GM12878 (cell line): ENCODE results near the gene ESPL1. TPM values are rescaled to one million over a fixed set of nuclear protein-coding genes. Genes with fewer than 3 reads are reported as not detected.

Experiments
- ATAC-seq: fragments of 200-7000 bp; cut with Tn5 transposase; 3 replicates; pipeline ENCODE4 v1.9.1; 2020; ENCODE audit warnings: mild to moderate bottlenecking, moderate library complexity
- BruUV-seq: library from RNA; stranded (reverse); fragments of 400-500 nt; replicated peaks from 2 replicates; lab custom pipeline; 2021; lab: Mats Ljungman, UMichigan
- CTCF ChIA-PET: fragments of 300-600 bp; sonication (Branson Sonifier 250); formaldehyde crosslinking; extraction: SDS; loops from one replicate; lab custom pipeline; 2021; ENCODE audit warnings: inconsistent platforms; lab: Yijun Ruan, JAX
- POLR2A ChIA-PET: fragments of 350-600 bp; formaldehyde crosslinking; extraction: SDS; loops from one replicate; lab custom pipeline; 2021; ENCODE audit warnings: inconsistent platforms; lab: Charles Lee
- RAD21 ChIA-PET: fragments of 300-600 bp; sonication (Branson Sonifier 250); formaldehyde crosslinking; loops from one replicate; lab custom pipeline; 2023; ENCODE audit warnings: antibody characterized with exemption; ENCODE audit not compliant: unreplicated experiment; lab: Charles Lee
- SMC1A ChIA-PET: fragments of 300-600 bp; sonication (Branson Sonifier 250); formaldehyde crosslinking; loops from one replicate; lab custom pipeline; 2023; ENCODE audit not compliant: unreplicated experiment, uncharacterized antibody; lab: Charles Lee
- DNase-seq: peaks from one replicate; pipeline ENCODE4 v3.0.0-alpha.2; 2011; ENCODE audit warnings: low read depth, low spot score
- FAIRE-seq: peaks from 3 replicates; lab custom pipeline; 2011; peaks lifted over from hg19 to GRCh38; lab: Jason Lieb, UNC
- H2AFZ ChIP-seq: 2 replicates; pipeline ENCODE4 v1.6.0; 2011; ENCODE audit warnings: low read depth, low read length, control low read depth; ENCODE audit not compliant: control insufficient read depth
- H3K27ac ChIP-seq: 2 replicates; pipeline ENCODE4 v1.5.1; 2011; ENCODE audit warnings: control low read depth; ENCODE audit not compliant: control insufficient read depth, insufficient read depth
- H3K27me3 ChIP-seq, 2 experiments: replicated peaks in 1 of 2; 2 replicates each; pipeline versions ENCODE4 v1.6.0 to v1.6.1; 2011; ENCODE audit warnings: low read length in 1 of 2; ENCODE audit not compliant: control insufficient read depth in 2 of 2, insufficient read depth in 2 of 2
- H3K36me3 ChIP-seq, 2 experiments: 2 replicates each; pipeline ENCODE4 v1.5.1; 2011; ENCODE audit warnings: low read length in 1 of 2; ENCODE audit not compliant: control insufficient read depth in 2 of 2, insufficient read depth in 2 of 2
- H3K4me1 ChIP-seq: 2 replicates; pipeline ENCODE4 v1.6.1; 2011; ENCODE audit warnings: mild to moderate bottlenecking, low read length, moderate library complexity, mixed read lengths; ENCODE audit not compliant: control insufficient read depth, insufficient read depth
- H3K4me2 ChIP-seq: 2 replicates; pipeline ENCODE4 v1.6.0; 2011; ENCODE audit warnings: control low read depth; ENCODE audit not compliant: control insufficient read depth, insufficient read depth
- H3K4me3 ChIP-seq: fragments of 200-600 bp; sonication (generic); 2 replicates; pipeline ENCODE4 v1.5.1; 2016
- H3K79me2 ChIP-seq: 2 replicates; pipeline ENCODE4 v1.6.0; 2011; ENCODE audit warnings: low read length; ENCODE audit not compliant: control insufficient read depth, insufficient read depth
- H3K9ac ChIP-seq: 2 replicates; pipeline ENCODE4 v1.8.0; 2011; ENCODE audit warnings: low read length, control low read depth, mixed read lengths; ENCODE audit not compliant: control insufficient read depth, insufficient read depth
- H3K9me3 ChIP-seq: replicated peaks from 3 replicates; pipeline ENCODE4 v1.5.1; 2011; ENCODE audit warnings: mild to moderate bottlenecking, low read length; ENCODE audit not compliant: control insufficient read depth, insufficient read depth
- H4K20me1 ChIP-seq: 2 replicates; pipeline ENCODE4 v1.6.0; 2011; ENCODE audit not compliant: control insufficient read depth, insufficient read depth
- CBX5 ChIP-seq: sonication (generic); IDR thresholded peaks from 2 replicates; pipeline ENCODE4 v1.6.1; 2016; ENCODE audit warnings: low read depth, moderate library complexity, mild to moderate bottlenecking, inconsistent platforms
- CHD2 ChIP-seq: IDR thresholded peaks from 2 replicates; pipeline ENCODE4 v1.6.1; 2011; ENCODE audit warnings: low read depth, low read length, improper control_type of control experiment, borderline replicate concordance
- CREB1 ChIP-seq: IDR thresholded peaks from 2 replicates; pipeline ENCODE4 v1.6.1; 2012; ENCODE audit warnings: low read depth, mild to moderate bottlenecking, inconsistent platforms
- CREM ChIP-seq: IDR thresholded peaks from 2 replicates; pipeline ENCODE4 v1.6.1; 2014; ENCODE audit warnings: antibody characterized with exemption, low read depth
- GATAD2B ChIP-seq: fragments of 450-650 bp; conservative IDR thresholded peaks from 2 replicates; pipeline ENCODE4 v1.6.1; 2017; ENCODE audit warnings: low read depth, mild to moderate bottlenecking, moderate library complexity
- KLF5 ChIP-seq: fragments of 450-650 bp; IDR thresholded peaks from 2 replicates; pipeline ENCODE4 v1.6.1; 2014; ENCODE audit warnings: mild to moderate bottlenecking; ENCODE audit not compliant: partially characterized antibody
- MYC ChIP-seq: IDR thresholded peaks from 2 replicates; pipeline ENCODE4 v1.6.1; 2011; ENCODE audit warnings: mild to moderate bottlenecking, low read length, moderate library complexity, inconsistent platforms; ENCODE audit not compliant: insufficient read depth, insufficient replicate concordance, insufficient read length, severe bottlenecking
- NBN ChIP-seq: fragments of 450-650 bp; IDR thresholded peaks from 2 replicates; pipeline ENCODE4 v1.6.1; 2016
- POU2F2 ChIP-seq: IDR thresholded peaks from 3 replicates; pipeline ENCODE4 v1.6.1; 2011; ENCODE audit warnings: low read depth, mild to moderate bottlenecking, low read length, borderline replicate concordance
- SMARCA5 ChIP-seq: fragments of 450-650 bp; IDR thresholded peaks from 2 replicates; pipeline ENCODE4 v1.6.1; 2017; ENCODE audit warnings: mild to moderate bottlenecking
- SREBF1 ChIP-seq: IDR thresholded peaks from 2 replicates; pipeline ENCODE4 v1.6.1; 2012; ENCODE audit warnings: mild to moderate bottlenecking, low read length
- WGBS: methylation state at CpG from one replicate; pipeline ENCODE4 v1.1.6; 2016; ENCODE audit warnings: low lambda C conversion rate; ENCODE audit not compliant: insufficient replicate concordance, insufficient coverage; ENCODE audit errors: missing lambda C conversion rate; 5-methylcytosine and 5-hydroxymethylcytosine counted together
- in situ Hi-C: fragments of 300-500 bp; cut with MboI; formaldehyde crosslinking; loops from 9 replicates; pipeline ENCODE4 v1.14.3; 2018; ENCODE audit warnings: mixed read lengths
- intact Hi-C: fragments of 100-400 bp; cut with micrococcal nuclease; formaldehyde crosslinking; loops from one replicate; pipeline ENCODE4 v1.14.2; 2022; ENCODE audit not compliant: unreplicated experiment
- polyA plus RNA-seq, 11 experiments: library from polyadenylated mRNA; depleted of rRNA in 4 of 11; unstranded in 6 of 11; stranded (reverse) in 5 of 11; fragments of >200 nt; fragmentation: Nextera tagmentation in 4 of 11; fragmentation: Illumina TruSeq in 1 of 11; extraction: Ambion mirVana in 4 of 11; extraction: Trizol in 1 of 11; gene quantifications; 1 replicate in 1 of 11; 2 replicates in 10 of 11; pipeline versions ENCODE4 v1.2.1 to v1.2.3, GENCODE V29; 2011 to 2016; ENCODE audit warnings: inconsistent platforms in 2 of 11, missing spikeins in 2 of 11, low read depth in 1 of 11
- total RNA-seq, 4 experiments: library from RNA; depleted of rRNA in 3 of 4; stranded (reverse); fragments of >200 nt in 3 of 4; fragmentation: Illumina TruSeq in 1 of 4; extraction: Trizol in 1 of 4; gene quantifications; 2 replicates each; pipeline versions ENCODE4 v1.2.1 to v1.2.3, GENCODE V29; 2013 to 2021
- TF ChIP-seq, protein P1 (sequence below): IDR thresholded peaks from 2 replicates; pipeline ENCODE4 v1.6.1; 2012; ENCODE audit warnings: improper control_type of control experiment, low read depth, low read length; ENCODE audit not compliant: insufficient replicate concordance

ESPL1 gene
- total and polyA plus RNA-seq, 10 of the 15 experiments (the other 5 are each of a cell fraction or from before 2014, with no cell fraction given): 2.1 to 61.9 (median 21.2) TPM

DNA sequence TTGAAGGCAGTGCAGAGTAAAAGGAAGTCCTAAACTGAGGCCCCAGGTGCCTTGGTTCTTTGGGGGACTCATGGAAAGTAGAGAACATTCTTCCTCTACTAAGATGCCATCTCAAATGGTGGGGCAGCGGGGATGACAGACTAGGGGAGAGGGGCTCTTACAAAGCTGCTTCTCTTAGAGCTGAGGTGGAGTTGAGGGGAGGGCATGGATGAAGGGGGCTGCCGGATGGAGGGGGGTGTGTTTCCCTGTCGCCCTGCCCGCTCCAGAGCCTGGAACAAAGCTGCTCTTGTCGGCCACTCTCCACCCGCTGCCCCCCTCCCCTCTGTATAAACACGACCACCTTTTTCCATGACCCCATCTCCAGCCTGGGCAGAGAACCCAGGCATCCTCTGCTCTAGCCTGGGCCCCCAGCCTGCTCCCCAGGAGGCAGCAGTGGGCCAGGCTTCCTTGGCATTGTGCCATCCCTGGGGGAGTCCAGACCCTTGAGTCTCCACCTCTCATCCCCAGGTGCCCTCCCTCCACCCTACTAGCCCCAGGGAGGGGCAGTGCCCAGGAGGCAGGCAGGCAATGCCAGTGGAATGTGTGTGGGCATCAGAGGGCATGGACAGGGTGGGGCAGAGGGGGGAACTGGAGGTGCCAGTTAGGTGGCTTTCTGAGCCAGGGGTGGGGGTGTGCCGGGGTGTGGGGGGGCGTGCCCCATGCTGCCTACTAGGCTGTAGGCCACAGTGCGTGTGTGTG lies 37.8 kb upstream of the ESPL1 start (continued):
- TF ChIP-seq, protein P1, sequence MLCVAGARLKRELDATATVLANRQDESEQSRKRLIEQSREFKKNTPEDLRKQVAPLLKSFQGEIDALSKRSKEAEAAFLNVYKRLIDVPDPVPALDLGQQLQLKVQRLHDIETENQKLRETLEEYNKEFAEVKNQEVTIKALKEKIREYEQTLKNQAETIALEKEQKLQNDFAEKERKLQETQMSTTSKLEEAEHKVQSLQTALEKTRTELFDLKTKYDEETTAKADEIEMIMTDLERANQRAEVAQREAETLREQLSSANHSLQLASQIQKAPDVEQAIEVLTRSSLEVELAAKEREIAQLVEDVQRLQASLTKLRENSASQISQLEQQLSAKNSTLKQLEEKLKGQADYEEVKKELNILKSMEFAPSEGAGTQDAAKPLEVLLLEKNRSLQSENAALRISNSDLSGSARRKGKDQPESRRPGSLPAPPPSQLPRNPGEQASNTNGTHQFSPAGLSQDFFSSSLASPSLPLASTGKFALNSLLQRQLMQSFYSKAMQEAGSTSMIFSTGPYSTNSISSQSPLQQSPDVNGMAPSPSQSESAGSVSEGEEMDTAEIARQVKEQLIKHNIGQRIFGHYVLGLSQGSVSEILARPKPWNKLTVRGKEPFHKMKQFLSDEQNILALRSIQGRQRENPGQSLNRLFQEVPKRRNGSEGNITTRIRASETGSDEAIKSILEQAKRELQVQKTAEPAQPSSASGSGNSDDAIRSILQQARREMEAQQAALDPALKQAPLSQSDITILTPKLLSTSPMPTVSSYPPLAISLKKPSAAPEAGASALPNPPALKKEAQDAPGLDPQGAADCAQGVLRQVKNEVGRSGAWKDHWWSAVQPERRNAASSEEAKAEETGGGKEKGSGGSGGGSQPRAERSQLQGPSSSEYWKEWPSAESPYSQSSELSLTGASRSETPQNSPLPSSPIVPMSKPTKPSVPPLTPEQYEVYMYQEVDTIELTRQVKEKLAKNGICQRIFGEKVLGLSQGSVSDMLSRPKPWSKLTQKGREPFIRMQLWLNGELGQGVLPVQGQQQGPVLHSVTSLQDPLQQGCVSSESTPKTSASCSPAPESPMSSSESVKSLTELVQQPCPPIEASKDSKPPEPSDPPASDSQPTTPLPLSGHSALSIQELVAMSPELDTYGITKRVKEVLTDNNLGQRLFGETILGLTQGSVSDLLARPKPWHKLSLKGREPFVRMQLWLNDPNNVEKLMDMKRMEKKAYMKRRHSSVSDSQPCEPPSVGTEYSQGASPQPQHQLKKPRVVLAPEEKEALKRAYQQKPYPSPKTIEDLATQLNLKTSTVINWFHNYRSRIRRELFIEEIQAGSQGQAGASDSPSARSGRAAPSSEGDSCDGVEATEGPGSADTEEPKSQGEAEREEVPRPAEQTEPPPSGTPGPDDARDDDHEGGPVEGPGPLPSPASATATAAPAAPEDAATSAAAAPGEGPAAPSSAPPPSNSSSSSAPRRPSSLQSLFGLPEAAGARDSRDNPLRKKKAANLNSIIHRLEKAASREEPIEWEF: no peak
- TF ChIP-seq SREBF1 (no peak), KLF5 (no peak), MYC (no peak), CREM (no peak)

DNA sequence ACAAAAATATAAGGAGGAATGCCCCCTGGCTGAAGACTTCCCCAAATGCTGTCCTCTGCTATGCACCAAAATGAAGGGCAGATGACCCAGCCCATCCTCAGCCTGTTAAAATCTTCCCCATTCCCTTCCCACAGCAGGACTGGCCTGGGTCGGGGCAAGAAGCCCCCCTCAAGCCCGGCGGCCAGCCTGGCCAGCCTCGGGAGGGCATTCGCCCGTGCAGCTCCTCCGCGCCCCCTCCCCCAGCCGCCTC lies 36.5 kb upstream of the ESPL1 start:
- no TSS peak for BruUV-seq
- peaks cover 21% of the 10 kb centered on the region for H3K4me1 ChIP-seq
- SMC1A ChIA-PET: interaction anchor here (0.7 kb wide), 1 partner anchor 277 kb away, joined by 3 read pairs; no protein-coding TSS in a partner anchor

More for the DNA sequence above, 36.5 kb upstream of the ESPL1 start:
- no peak for DNase-seq
- Histone ChIP-seq H3K79me2 (no peaks in the 10 kb centered on the region), H3K4me2 (peak overlapping the region; percentile 72), H3K36me3 (no peaks in the 10 kb centered on the region), H3K4me3 (peak overlapping the region; percentile 43), H3K9me3 (no peaks in the 10 kb centered on the region), H4K20me1 (no peaks in the 10 kb centered on the region), H3K27me3 (peaks cover 0 to 6% of the 10 kb centered on the region in 2 experiments; a peak in 2 of 4 replicates), H2AFZ (peak overlapping the region; percentile 47), H3K9ac (no peak overlapping the region), H3K27ac (no peak overlapping the region)
- no peak for ATAC-seq
- TF ChIP-seq KLF5 (no peak), SMARCA5 (0 out of 2 replicates have a peak, but pooled peaks have one; percentile 31), NBN (no peak), CHD2 (no peak), GATAD2B (0 out of 2 replicates have a peak, but pooled peaks have one; percentile 22), CBX5 (no peak), POU2F2 (no peak), CREB1 (no peak)
- in situ Hi-C loops: no loop called here
- CTCF ChIA-PET: no interaction called here
- RAD21 ChIA-PET: no interaction called here
- FAIRE-seq: no peak
- WGBS: 10% methylated on average over 8 of the region's 9 CpGs
- POLR2A ChIA-PET: no interaction called here
- intact Hi-C loops: no loop called here
